ENCODE measurements around the gene TMEM187.
"Not testable (repeated sequence)": the region's sequence is repeated elsewhere in the genome, so short reads cannot be mapped to it uniquely, and the experiment has no call there.

DNA sequence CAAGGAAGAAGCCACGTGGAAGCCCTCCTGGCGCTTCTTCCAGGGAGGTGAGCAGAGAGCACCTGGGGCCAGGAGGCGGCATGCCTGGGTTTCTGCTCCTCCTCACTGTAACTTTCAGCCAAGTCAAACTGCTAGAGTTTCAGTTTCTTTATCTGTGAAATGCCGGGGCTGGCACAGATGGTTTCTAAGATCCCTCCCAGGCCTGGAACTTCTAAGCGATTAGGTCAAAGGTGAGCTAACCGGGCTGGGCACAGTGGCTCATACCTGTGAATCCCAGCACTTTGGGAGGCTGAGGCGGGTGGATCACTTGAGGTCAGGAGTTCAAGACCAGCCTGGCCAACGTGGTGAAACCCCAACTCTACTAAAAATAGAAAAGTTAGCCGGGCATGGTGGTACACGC, 7.8 kb downstream of the TMEM187 start:
- TF ChIP-seq, protein P1, sequence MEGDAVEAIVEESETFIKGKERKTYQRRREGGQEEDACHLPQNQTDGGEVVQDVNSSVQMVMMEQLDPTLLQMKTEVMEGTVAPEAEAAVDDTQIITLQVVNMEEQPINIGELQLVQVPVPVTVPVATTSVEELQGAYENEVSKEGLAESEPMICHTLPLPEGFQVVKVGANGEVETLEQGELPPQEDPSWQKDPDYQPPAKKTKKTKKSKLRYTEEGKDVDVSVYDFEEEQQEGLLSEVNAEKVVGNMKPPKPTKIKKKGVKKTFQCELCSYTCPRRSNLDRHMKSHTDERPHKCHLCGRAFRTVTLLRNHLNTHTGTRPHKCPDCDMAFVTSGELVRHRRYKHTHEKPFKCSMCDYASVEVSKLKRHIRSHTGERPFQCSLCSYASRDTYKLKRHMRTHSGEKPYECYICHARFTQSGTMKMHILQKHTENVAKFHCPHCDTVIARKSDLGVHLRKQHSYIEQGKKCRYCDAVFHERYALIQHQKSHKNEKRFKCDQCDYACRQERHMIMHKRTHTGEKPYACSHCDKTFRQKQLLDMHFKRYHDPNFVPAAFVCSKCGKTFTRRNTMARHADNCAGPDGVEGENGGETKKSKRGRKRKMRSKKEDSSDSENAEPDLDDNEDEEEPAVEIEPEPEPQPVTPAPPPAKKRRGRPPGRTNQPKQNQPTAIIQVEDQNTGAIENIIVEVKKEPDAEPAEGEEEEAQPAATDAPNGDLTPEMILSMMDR (IDR thresholded peaks at IDR 0.05): not testable (repeated sequence)
- TF ChIP-seq POLR2A, EP300, POLR2AphosphoS5 (IDR thresholded peaks at IDR 0.05): not testable (repeated sequence)

All from sigmoid colon (tissue), 4 donors.